ENCODE results near the gene C8G. TPM values are rescaled to one million over a fixed set of nuclear protein-coding genes. Genes with fewer than 3 reads are reported as not detected.

C8G gene
- total and polyA plus RNA-seq, 2 of the 4 experiments (the other 2 are of a cell fraction) = 0.80 TPM; not detected in 1

DNA sequence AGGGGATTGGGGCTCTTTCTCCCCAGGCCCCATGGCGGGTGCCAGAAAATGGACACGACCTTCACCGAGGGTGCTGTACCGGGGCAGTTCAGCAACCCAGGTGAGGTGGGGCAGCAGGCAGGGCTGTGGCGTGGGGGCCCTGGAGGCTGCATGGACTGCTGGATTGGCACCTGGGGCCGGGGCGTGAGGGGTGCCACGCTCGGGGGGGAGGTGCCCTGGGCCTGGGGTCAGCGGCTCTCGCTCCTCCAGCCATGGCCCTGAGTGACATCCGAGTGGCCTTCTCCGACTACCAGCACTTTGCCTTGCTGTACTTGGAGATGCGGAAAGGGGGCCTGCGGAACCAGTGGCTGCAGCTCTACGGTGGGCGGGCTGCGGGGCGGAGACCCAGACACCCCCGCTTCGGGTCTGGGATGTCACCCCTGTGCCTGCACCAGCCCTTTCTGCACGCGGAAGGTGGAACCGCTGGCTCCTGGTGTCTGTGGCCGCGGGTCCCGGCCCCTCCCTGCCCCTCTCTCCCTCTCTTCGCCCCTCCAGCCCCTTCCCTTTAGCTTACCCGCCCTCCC, 39.5 kb downstream of the C8G start:
- in situ Hi-C loops (cut with MboI; ENCODE audit: low sequenced_read_pairs) = no loop called here
- Histone ChIP-seq H3K56ac (ENCODE audit: extremely low read depth, insufficient read depth, low read length) (no peak overlapping the region), H3K36me3 (ENCODE audit: control insufficient read depth, insufficient read depth, low read length) (no peaks in the 10 kb centered on the region), H2BK120ac (ENCODE audit: low read depth, low read length) (no peak overlapping the region), H2AFZ (replicated peaks; ENCODE audit: low read length, poor library complexity) (no peak overlapping the region), H2AK9ac (replicated peaks; ENCODE audit: low read depth, low read length, poor library complexity) (no peak overlapping the region), H3K4ac (ENCODE audit: low read depth, low read length) (no peak overlapping the region), H4K5ac (ENCODE audit: low read depth, low read length) (no peak overlapping the region), H4K91ac (ENCODE audit: insufficient read depth, low read depth, low read length) (no peak overlapping the region), H3K79me1 (ENCODE audit: low read depth in 1 of 2, low read length in 2 of 2) (no peaks in the 10 kb centered on the region), H4K20me1 (ENCODE audit: insufficient read depth, low read length) (no peaks in the 10 kb centered on the region), H2AK5ac (ENCODE audit: low read depth, low read length) (no peak overlapping the region), H3K14ac (replicated peaks; ENCODE audit: low read depth, low read length) (no peak overlapping the region), H3K9ac (ENCODE audit: low read depth, low read length) (no peak overlapping the region), H2BK20ac (ENCODE audit: low read depth, low read length) (no peak overlapping the region), H3K9me3 (ENCODE audit: control insufficient read depth, insufficient read depth, low read length) (no peaks in the 10 kb centered on the region), H3K9me1 (ENCODE audit: insufficient read depth, low read length) (no peaks in the 10 kb centered on the region), H3K27ac (ENCODE audit: insufficient read depth, low read length) (no peak overlapping the region), H3K27me3 (ENCODE audit: control insufficient read depth, insufficient read depth, low read length) (peaks cover 48% of the 10 kb centered on the region), H3K23ac (ENCODE audit: low read depth, low read length) (no peak overlapping the region), H3K4me3 (ENCODE audit: insufficient read depth, low read depth, low read length) (no peak overlapping the region), H2BK15ac (ENCODE audit: low read depth, low read length) (no peak overlapping the region), H3K18ac (ENCODE audit: low read depth, low read length) (no peak overlapping the region), H2BK5ac (ENCODE audit: low read depth, low read length, poor library complexity, severe bottlenecking) (no peak overlapping the region), H3K4me1 (ENCODE audit: control insufficient read depth, insufficient read depth, low read length) (no peaks in the 10 kb centered on the region), H3K4me2 (ENCODE audit: low read depth, low read length) (no peak overlapping the region), H4K8ac (ENCODE audit: low read depth in 2 of 2, low read length in 2 of 2) (no peak overlapping the region)
- ATAC-seq (ENCODE audit: low read depth) (no peak), DNase-seq (no peak)
- POLR2A ChIA-PET (ENCODE audit: unreplicated experiment) = no interaction called here
- intact Hi-C loops (cut with micrococcal nuclease) = no loop called here
- 41% methylated on average over 15 of the region's 29 CpGs; no CpG with 5 or more reads in 1 of the 2 experiments for WGBS, 2 experiments (ENCODE audit: extremely low coverage in 2 of 2, insufficient read length in 1 of 2)
- dilution Hi-C loops (cut with HindIII; ENCODE audit: low sequenced_read_pairs, unreplicated experiment) = no loop called here
- TF ChIP-seq SMC3 (IDR thresholded peaks at IDR 0.05; ENCODE audit: low read depth, low read length) (no peak), CEBPB (IDR thresholded peaks at IDR 0.05; ENCODE audit: low read depth, low read length) (no peak), NFE2L2 (IDR thresholded peaks at IDR 0.05; ENCODE audit: low read depth, low read length) (no peak)
- TF ChIP-seq, protein P1, sequence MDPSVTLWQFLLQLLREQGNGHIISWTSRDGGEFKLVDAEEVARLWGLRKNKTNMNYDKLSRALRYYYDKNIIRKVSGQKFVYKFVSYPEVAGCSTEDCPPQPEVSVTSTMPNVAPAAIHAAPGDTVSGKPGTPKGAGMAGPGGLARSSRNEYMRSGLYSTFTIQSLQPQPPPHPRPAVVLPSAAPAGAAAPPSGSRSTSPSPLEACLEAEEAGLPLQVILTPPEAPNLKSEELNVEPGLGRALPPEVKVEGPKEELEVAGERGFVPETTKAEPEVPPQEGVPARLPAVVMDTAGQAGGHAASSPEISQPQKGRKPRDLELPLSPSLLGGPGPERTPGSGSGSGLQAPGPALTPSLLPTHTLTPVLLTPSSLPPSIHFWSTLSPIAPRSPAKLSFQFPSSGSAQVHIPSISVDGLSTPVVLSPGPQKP (IDR thresholded peaks at IDR 0.05; ENCODE audit: borderline replicate concordance, low read depth, low read length) = no peak
- BruUV-seq (replicated peaks) = no TSS peak
- CTCF ChIA-PET = no interaction called here

Measured in IMR-90 (cell line).